ENCODE data around the gene MED23. TPM values are rescaled to one million over a fixed set of nuclear protein-coding genes. Genes with fewer than 3 reads are reported as not detected.

The MED23 gene
- total RNA-seq, 1 experiment from 2014 or later = 18.1 TPM

- H3K4me3 ChIP-seq (ENCODE audit: low read length) = no peak overlapping the region
- H3K9me2 ChIP-seq (replicated peaks; ENCODE audit: low read length) = no peaks in the 10 kb centered on the region
- no peak overlapping the region for H3K27ac ChIP-seq (ENCODE audit: low read length)
- DNase-seq (no peak), ATAC-seq (no peak)
- intact Hi-C loops (cut with micrococcal nuclease) = no loop called here
- no TSS peak for BruUV-seq (replicated peaks)
- H2AFZ ChIP-seq (ENCODE audit: low read length) = no peak overlapping the region
- POLR2A ChIA-PET (ENCODE audit: unreplicated experiment) = no interaction called here
- H3K79me2 ChIP-seq (ENCODE audit: low read length) = no peaks in the 10 kb centered on the region
- peaks cover 17% of the 10 kb centered on the region; the same call in 1 of the 2 replicates for H3K36me3 ChIP-seq (ENCODE audit: low read depth, low read length)
- H3F3A ChIP-seq (ENCODE audit: low read length, unreplicated experiment) = no peaks in the 10 kb centered on the region
- H3K4me2 ChIP-seq (ENCODE audit: low read length) = no peak overlapping the region
- H4K20me1 ChIP-seq (ENCODE audit: low read length) = no peaks in the 10 kb centered on the region
- H3K27me3 ChIP-seq (ENCODE audit: low read length) = no peaks in the 10 kb centered on the region
- TF ChIP-seq, protein P1, sequence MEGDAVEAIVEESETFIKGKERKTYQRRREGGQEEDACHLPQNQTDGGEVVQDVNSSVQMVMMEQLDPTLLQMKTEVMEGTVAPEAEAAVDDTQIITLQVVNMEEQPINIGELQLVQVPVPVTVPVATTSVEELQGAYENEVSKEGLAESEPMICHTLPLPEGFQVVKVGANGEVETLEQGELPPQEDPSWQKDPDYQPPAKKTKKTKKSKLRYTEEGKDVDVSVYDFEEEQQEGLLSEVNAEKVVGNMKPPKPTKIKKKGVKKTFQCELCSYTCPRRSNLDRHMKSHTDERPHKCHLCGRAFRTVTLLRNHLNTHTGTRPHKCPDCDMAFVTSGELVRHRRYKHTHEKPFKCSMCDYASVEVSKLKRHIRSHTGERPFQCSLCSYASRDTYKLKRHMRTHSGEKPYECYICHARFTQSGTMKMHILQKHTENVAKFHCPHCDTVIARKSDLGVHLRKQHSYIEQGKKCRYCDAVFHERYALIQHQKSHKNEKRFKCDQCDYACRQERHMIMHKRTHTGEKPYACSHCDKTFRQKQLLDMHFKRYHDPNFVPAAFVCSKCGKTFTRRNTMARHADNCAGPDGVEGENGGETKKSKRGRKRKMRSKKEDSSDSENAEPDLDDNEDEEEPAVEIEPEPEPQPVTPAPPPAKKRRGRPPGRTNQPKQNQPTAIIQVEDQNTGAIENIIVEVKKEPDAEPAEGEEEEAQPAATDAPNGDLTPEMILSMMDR (conservative IDR thresholded peaks at IDR 0.05; ENCODE audit: low read depth, low read length) = no peak
- TF ChIP-seq EZH2 (IDR thresholded peaks at IDR 0.05; ENCODE audit: low read length, unreplicated experiment) (no peak), EZH2phosphoT487 (IDR thresholded peaks at IDR 0.05; ENCODE audit: borderline replicate concordance, low read length) (no peak)
- CTCF ChIA-PET = no interaction called here
- H3K9me3 ChIP-seq (ENCODE audit: low read length) = no peaks in the 10 kb centered on the region
- H3K9ac ChIP-seq (ENCODE audit: low read length) = no peak overlapping the region
- no peaks in the 10 kb centered on the region for H3K4me1 ChIP-seq (ENCODE audit: insufficient read depth, low read length)
Observed at GRCh38 chr6:131613296-131613925, 14.6 kb downstream of the MED23 start.

- H3K9me2 ChIP-seq (replicated peaks; ENCODE audit: low read length) = no peaks in the 10 kb centered on the region
- DNase-seq = peak; percentile 58
- BruUV-seq (replicated peaks) = no TSS peak
- H4K20me1 ChIP-seq (ENCODE audit: low read length) = no peaks in the 10 kb centered on the region
- H3K9ac ChIP-seq (ENCODE audit: low read length) = no peak overlapping the region
- H3K36me3 ChIP-seq (ENCODE audit: low read depth, low read length) = peaks cover 24% of the 10 kb centered on the region
- intact Hi-C loops (cut with micrococcal nuclease) = no loop called here
- H3K9me3 ChIP-seq (ENCODE audit: low read length) = no peaks in the 10 kb centered on the region
- H3K4me2 ChIP-seq (ENCODE audit: low read length) = no peak overlapping the region
- H3K27me3 ChIP-seq (ENCODE audit: low read length) = no peaks in the 10 kb centered on the region
- H3K79me2 ChIP-seq (ENCODE audit: low read length) = no peaks in the 10 kb centered on the region
- H3K4me1 ChIP-seq (ENCODE audit: insufficient read depth, low read length) = peaks cover 7% of the 10 kb centered on the region; the same call in 1 of the 2 replicates
- no peak overlapping the region for H3K27ac ChIP-seq (ENCODE audit: low read length)
- H2AFZ ChIP-seq (ENCODE audit: low read length) = no peak overlapping the region
- ChIA-PET CTCF (interaction anchor here (1.1 kb wide), 1 partner anchor 25 kb away, joined by 6 read pairs; the partner anchor contains the start of gene MED23), POLR2A (ENCODE audit: unreplicated experiment) (no interaction called here)
- no peak for TF ChIP-seq EZH2phosphoT487 (IDR thresholded peaks at IDR 0.05; ENCODE audit: borderline replicate concordance, low read length)
- no peaks in the 10 kb centered on the region for H3F3A ChIP-seq (ENCODE audit: low read length, unreplicated experiment)
- H3K4me3 ChIP-seq (ENCODE audit: low read length) = no peak overlapping the region
- ATAC-seq = peak; percentile 96
Observed at GRCh38 chr6:131602781-131603312, 25.2 kb downstream of the MED23 start.

GRCh38 chr6:131600716-131601115 is 27.3 kb downstream of the MED23 start:
- POLR2A ChIA-PET (ENCODE audit: unreplicated experiment) = no interaction called here

More at GRCh38 chr6:131600716-131601115, 27.3 kb downstream of the MED23 start:
- BruUV-seq (replicated peaks) = no TSS peak
- Histone ChIP-seq H3K4me2 (ENCODE audit: low read length) (no peak overlapping the region), H3K4me3 (ENCODE audit: low read length) (no peak overlapping the region), H2AFZ (ENCODE audit: low read length) (no peak overlapping the region), H4K20me1 (ENCODE audit: low read length) (no peaks in the 10 kb centered on the region), H3F3A (ENCODE audit: low read length, unreplicated experiment) (no peaks in the 10 kb centered on the region), H3K27ac (ENCODE audit: low read length) (no peak overlapping the region), H3K79me2 (ENCODE audit: low read length) (no peaks in the 10 kb centered on the region), H3K9me3 (ENCODE audit: low read length) (no peaks in the 10 kb centered on the region), H3K36me3 (ENCODE audit: low read depth, low read length) (peaks cover 28% of the 10 kb centered on the region), H3K27me3 (ENCODE audit: low read length) (no peaks in the 10 kb centered on the region), H3K9me2 (replicated peaks; ENCODE audit: low read length) (no peaks in the 10 kb centered on the region), H3K9ac (ENCODE audit: low read length) (no peak overlapping the region), H3K4me1 (ENCODE audit: insufficient read depth, low read length) (peaks cover 7% of the 10 kb centered on the region; the same call in 1 of the 2 replicates)
- DNase-seq = no peak
- TF ChIP-seq EZH2 (IDR thresholded peaks at IDR 0.05; ENCODE audit: low read length, unreplicated experiment) (no peak), EZH2phosphoT487 (IDR thresholded peaks at IDR 0.05; ENCODE audit: borderline replicate concordance, low read length) (no peak)
- TF ChIP-seq, protein P1 (conservative IDR thresholded peaks at IDR 0.05; ENCODE audit: low read depth, low read length) = no peak
- no peak for ATAC-seq
- intact Hi-C loops (cut with micrococcal nuclease) = no loop called here
- CTCF ChIA-PET = no interaction called here

Data from PC-3 (cell line).